ENCODE data around the gene ULBP3.

DNA sequence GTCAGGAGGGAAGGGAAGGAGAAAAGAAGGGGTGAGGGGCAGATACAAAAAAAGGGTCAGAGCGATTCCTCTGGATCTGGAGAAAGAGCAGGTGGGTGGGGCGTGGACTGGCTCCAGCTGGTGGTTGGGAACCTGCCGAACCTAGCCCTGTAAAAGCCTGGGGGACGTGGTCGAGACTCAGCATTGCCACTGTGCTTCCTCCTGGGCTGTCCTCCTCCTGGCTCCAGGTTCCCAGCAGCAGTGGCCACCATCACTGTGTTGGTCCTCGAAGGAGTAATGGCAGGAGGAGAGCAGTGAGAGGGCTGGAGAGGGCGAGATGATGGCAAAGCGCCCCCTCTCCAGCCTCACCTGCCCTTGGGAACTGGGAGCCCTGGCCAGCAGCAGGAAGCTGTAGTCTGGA lies 40.1 kb downstream of the ULBP3 start:
- TF ChIP-seq, protein P1, sequence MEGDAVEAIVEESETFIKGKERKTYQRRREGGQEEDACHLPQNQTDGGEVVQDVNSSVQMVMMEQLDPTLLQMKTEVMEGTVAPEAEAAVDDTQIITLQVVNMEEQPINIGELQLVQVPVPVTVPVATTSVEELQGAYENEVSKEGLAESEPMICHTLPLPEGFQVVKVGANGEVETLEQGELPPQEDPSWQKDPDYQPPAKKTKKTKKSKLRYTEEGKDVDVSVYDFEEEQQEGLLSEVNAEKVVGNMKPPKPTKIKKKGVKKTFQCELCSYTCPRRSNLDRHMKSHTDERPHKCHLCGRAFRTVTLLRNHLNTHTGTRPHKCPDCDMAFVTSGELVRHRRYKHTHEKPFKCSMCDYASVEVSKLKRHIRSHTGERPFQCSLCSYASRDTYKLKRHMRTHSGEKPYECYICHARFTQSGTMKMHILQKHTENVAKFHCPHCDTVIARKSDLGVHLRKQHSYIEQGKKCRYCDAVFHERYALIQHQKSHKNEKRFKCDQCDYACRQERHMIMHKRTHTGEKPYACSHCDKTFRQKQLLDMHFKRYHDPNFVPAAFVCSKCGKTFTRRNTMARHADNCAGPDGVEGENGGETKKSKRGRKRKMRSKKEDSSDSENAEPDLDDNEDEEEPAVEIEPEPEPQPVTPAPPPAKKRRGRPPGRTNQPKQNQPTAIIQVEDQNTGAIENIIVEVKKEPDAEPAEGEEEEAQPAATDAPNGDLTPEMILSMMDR (IDR thresholded peaks at IDR 0.05): no peak
- TF ChIP-seq POLR2A (IDR thresholded peaks at IDR 0.05) (no peak), POLR2AphosphoS5 (IDR thresholded peaks at IDR 0.05; ENCODE audit: insufficient read depth in 1 of 2, low read depth in 1 of 2) (no peak)
